GM23338 (cell line): Measurements from ENCODE around the gene ALDH16A1. TPM values are rescaled to one million over a fixed set of nuclear protein-coding genes. Genes with fewer than 3 reads are reported as not detected.

Experiments used
- ATAC-seq: fragments of 200-7000 bp; cut with Tn5 transposase; 3 replicates; pipeline ENCODE4 v1.9.1; 2020
- DNase-seq: peaks from one replicate; pipeline ENCODE4 v3.0.0-alpha.2; 2015; ENCODE audit warnings: low spot score
- H2AFZ ChIP-seq: fragments of 200-600 bp; sonication (generic); 2 replicates; pipeline ENCODE4 v1.8.0; 2016; ENCODE audit warnings: antibody characterized with exemption, mild to moderate bottlenecking, moderate library complexity
- H3F3A ChIP-seq: fragments of 200-600 bp; sonication (generic); replicated peaks from 2 replicates; pipeline ENCODE4 v1.8.0; 2017; ENCODE audit warnings: antibody characterized with exemption, mixed run types, low read depth
- H3K27ac ChIP-seq: fragments of 200-600 bp; sonication (generic); 2 replicates; pipeline ENCODE4 v1.6.1; 2016; ENCODE audit warnings: low read depth
- H3K27me3 ChIP-seq: fragments of 200-600 bp; sonication (generic); 2 replicates; pipeline ENCODE4 v1.8.0; 2016; ENCODE audit warnings: mild to moderate bottlenecking, mixed run types, moderate library complexity; ENCODE audit not compliant: insufficient read depth
- H3K36me3 ChIP-seq: fragments of 200-600 bp; sonication (generic); 2 replicates; pipeline ENCODE4 v1.8.0; 2016; ENCODE audit warnings: mild to moderate bottlenecking; ENCODE audit not compliant: insufficient read depth
- H3K4me1 ChIP-seq: fragments of 200-600 bp; sonication (generic); 2 replicates; pipeline ENCODE4 v1.8.0; 2016; ENCODE audit warnings: mild to moderate bottlenecking, moderate library complexity; ENCODE audit not compliant: insufficient read depth
- H3K4me2 ChIP-seq: fragments of 200-600 bp; sonication (generic); 2 replicates; pipeline ENCODE4 v1.7.1; 2017; ENCODE audit warnings: mixed run types
- H3K4me3 ChIP-seq: fragments of 200-600 bp; sonication (generic); 2 replicates; pipeline ENCODE4 v1.6.1; 2016; ENCODE audit warnings: mixed run types
- H3K79me2 ChIP-seq: fragments of 200-600 bp; sonication (generic); replicated peaks from 2 replicates; pipeline ENCODE4 v1.8.0; 2017; ENCODE audit warnings: mild to moderate bottlenecking; ENCODE audit not compliant: insufficient read depth
- H3K9me2 ChIP-seq: fragments of 200-600 bp; sonication (generic); 2 replicates; pipeline ENCODE4 v1.8.0; 2017; ENCODE audit not compliant: insufficient read depth
- H4K20me1 ChIP-seq: fragments of 200-600 bp; sonication (generic); replicated peaks from 2 replicates; pipeline ENCODE4 v1.8.0; 2017; ENCODE audit warnings: mild to moderate bottlenecking; ENCODE audit not compliant: insufficient read depth
- H3K27ac Mint-ChIP-seq: 2 replicates; pipeline ENCODE4 v1.8.0; 2020; ENCODE audit warnings: inconsistent platforms, mild to moderate bottlenecking, moderate library complexity, mixed read lengths
- H3K27me3 Mint-ChIP-seq: 3 replicates; pipeline ENCODE4 v1.8.0; 2022; ENCODE audit warnings: low read depth, mild to moderate bottlenecking, moderate library complexity, mixed read lengths, inconsistent platforms; ENCODE audit not compliant: insufficient read depth, poor library complexity
- H3K36me3 Mint-ChIP-seq: 3 replicates; pipeline ENCODE4 v1.8.0; 2021; ENCODE audit warnings: low read depth, mild to moderate bottlenecking, inconsistent platforms, moderate library complexity, mixed read lengths
- H3K4me1 Mint-ChIP-seq: 3 replicates; pipeline ENCODE4 v1.8.0; 2020; ENCODE audit warnings: mild to moderate bottlenecking, inconsistent platforms, mixed read lengths
- H3K4me3 Mint-ChIP-seq: 3 replicates; pipeline ENCODE4 v1.8.0; 2021; ENCODE audit warnings: moderate library complexity, mild to moderate bottlenecking, inconsistent platforms, mixed read lengths
- H3K9me3 Mint-ChIP-seq: 3 replicates; pipeline ENCODE4 v1.8.0; 2020; ENCODE audit warnings: moderate library complexity, mild to moderate bottlenecking, inconsistent platforms, mixed read lengths
- CREB1 ChIP-seq: fragments of 250-450 bp; sonication (Bioruptor Pico); IDR thresholded peaks from 2 replicates; pipeline ENCODE4 v1.5.0; 2020; ENCODE audit warnings: low read depth, mild to moderate bottlenecking, moderate library complexity
- ETS1 ChIP-seq: IDR thresholded peaks from 2 replicates; pipeline ENCODE4 v1.6.1; 2016; ENCODE audit warnings: antibody characterized with exemption
- EZH2 ChIP-seq: fragments of 200-600 bp; sonication (generic); IDR thresholded peaks from one replicate; pipeline ENCODE4 v1.8.0; 2017; ENCODE audit warnings: antibody characterized with exemption, mild to moderate bottlenecking, low read depth; ENCODE audit not compliant: unreplicated experiment
- EZH2phosphoT487 ChIP-seq: fragments of 200-600 bp; sonication (generic); IDR thresholded peaks from one replicate; pipeline ENCODE4 v1.8.1; 2018; ENCODE audit warnings: antibody characterized with exemption; ENCODE audit not compliant: unreplicated experiment
- JUNB ChIP-seq: IDR thresholded peaks from one replicate; pipeline ENCODE4 v1.6.1; 2016; ENCODE audit warnings: antibody characterized with exemption; ENCODE audit not compliant: unreplicated experiment
- POLR2AphosphoS5 ChIP-seq: IDR thresholded peaks from 2 replicates; pipeline ENCODE4 v1.6.1; 2016; ENCODE audit warnings: antibody characterized with exemption, low read depth
- STAT1 ChIP-seq: IDR thresholded peaks from one replicate; pipeline ENCODE4 v1.6.1; 2016; ENCODE audit warnings: antibody characterized with exemption; ENCODE audit not compliant: unreplicated experiment
- ZNF114 ChIP-seq: fragments of 250-450 bp; sonication (Bioruptor Pico); IDR thresholded peaks from 2 replicates; pipeline ENCODE4 v1.5.0; 2020; ENCODE audit warnings: mild to moderate bottlenecking, moderate library complexity
- ZNF331 ChIP-seq: fragments of 250-450 bp; sonication (Bioruptor Pico); IDR thresholded peaks from 2 replicates; pipeline ENCODE4 v1.5.0; 2020; ENCODE audit warnings: low read depth, mild to moderate bottlenecking, moderate library complexity
- ZNF462 ChIP-seq: fragments of 250-450 bp; sonication (Bioruptor Pico); IDR thresholded peaks from 2 replicates; pipeline ENCODE4 v1.5.0; 2020; ENCODE audit warnings: mild to moderate bottlenecking, moderate library complexity
- polyA plus RNA-seq: library from polyadenylated mRNA; unstranded; fragments of >200 nt; fragmentation: Nextera tagmentation; extraction: Ambion mirVana; gene quantifications from 2 replicates; pipeline ENCODE4 v1.2.1, GENCODE V29; 2016
- total RNA-seq: library from RNA; depleted of rRNA; stranded (reverse); fragments of >200 nt; shearing (Covaris generic); gene quantifications from 2 replicates; pipeline ENCODE4 v1.2.3, GENCODE V29; 2014
- TF ChIP-seq, protein P1 (sequence below): IDR thresholded peaks from one replicate; pipeline ENCODE4 v1.6.1; 2018; ENCODE audit warnings: antibody characterized with exemption; ENCODE audit not compliant: unreplicated experiment
- TF ChIP-seq, protein P2 (sequence below), 2 experiments: fragments of 200-600 bp in 1 of 2; sonication (generic) in 1 of 2; conservative IDR thresholded peaks; 2 replicates each; pipeline versions ENCODE4 v1.5.1 to v1.6.1; 2016 to 2017; ENCODE audit warnings: antibody characterized with exemption in 2 of 2, low read depth in 2 of 2, mild to moderate bottlenecking in 2 of 2, moderate library complexity in 1 of 2

ALDH16A1 gene
- total and polyA plus RNA-seq, 2 experiments from 2014 or later: 16.8 to 57.3 TPM

- H3K4me1 Mint-ChIP-seq: no peaks in the 10 kb centered on the region
- no peak overlapping the region for H3K4me3 ChIP-seq
- TF ChIP-seq, protein P1, sequence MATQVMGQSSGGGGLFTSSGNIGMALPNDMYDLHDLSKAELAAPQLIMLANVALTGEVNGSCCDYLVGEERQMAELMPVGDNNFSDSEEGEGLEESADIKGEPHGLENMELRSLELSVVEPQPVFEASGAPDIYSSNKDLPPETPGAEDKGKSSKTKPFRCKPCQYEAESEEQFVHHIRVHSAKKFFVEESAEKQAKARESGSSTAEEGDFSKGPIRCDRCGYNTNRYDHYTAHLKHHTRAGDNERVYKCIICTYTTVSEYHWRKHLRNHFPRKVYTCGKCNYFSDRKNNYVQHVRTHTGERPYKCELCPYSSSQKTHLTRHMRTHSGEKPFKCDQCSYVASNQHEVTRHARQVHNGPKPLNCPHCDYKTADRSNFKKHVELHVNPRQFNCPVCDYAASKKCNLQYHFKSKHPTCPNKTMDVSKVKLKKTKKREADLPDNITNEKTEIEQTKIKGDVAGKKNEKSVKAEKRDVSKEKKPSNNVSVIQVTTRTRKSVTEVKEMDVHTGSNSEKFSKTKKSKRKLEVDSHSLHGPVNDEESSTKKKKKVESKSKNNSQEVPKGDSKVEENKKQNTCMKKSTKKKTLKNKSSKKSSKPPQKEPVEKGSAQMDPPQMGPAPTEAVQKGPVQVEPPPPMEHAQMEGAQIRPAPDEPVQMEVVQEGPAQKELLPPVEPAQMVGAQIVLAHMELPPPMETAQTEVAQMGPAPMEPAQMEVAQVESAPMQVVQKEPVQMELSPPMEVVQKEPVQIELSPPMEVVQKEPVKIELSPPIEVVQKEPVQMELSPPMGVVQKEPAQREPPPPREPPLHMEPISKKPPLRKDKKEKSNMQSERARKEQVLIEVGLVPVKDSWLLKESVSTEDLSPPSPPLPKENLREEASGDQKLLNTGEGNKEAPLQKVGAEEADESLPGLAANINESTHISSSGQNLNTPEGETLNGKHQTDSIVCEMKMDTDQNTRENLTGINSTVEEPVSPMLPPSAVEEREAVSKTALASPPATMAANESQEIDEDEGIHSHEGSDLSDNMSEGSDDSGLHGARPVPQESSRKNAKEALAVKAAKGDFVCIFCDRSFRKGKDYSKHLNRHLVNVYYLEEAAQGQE: no peak
- TF ChIP-seq STAT1 (no peak), CREB1 (CRISPR knock-in tag) (no peak), ETS1 (no peak), EZH2phosphoT487 (no peak), EZH2 (no peak), JUNB (no peak), ZNF331 (CRISPR knock-in tag) (no peak), ZNF114 (no peak), ZNF462 (CRISPR knock-in tag) (no peak), POLR2AphosphoS5 (no peak)
- TF ChIP-seq, protein P2, sequence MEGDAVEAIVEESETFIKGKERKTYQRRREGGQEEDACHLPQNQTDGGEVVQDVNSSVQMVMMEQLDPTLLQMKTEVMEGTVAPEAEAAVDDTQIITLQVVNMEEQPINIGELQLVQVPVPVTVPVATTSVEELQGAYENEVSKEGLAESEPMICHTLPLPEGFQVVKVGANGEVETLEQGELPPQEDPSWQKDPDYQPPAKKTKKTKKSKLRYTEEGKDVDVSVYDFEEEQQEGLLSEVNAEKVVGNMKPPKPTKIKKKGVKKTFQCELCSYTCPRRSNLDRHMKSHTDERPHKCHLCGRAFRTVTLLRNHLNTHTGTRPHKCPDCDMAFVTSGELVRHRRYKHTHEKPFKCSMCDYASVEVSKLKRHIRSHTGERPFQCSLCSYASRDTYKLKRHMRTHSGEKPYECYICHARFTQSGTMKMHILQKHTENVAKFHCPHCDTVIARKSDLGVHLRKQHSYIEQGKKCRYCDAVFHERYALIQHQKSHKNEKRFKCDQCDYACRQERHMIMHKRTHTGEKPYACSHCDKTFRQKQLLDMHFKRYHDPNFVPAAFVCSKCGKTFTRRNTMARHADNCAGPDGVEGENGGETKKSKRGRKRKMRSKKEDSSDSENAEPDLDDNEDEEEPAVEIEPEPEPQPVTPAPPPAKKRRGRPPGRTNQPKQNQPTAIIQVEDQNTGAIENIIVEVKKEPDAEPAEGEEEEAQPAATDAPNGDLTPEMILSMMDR (conservative IDR thresholded peaks at IDR 0.05; ENCODE audit: low read depth in 2 of 2): no peak
- no peak overlapping the region for H3K4me2 ChIP-seq
- peaks cover 11% of the 10 kb centered on the region for H3K27me3 Mint-ChIP-seq
- no peaks in the 10 kb centered on the region for H3K36me3 ChIP-seq
- H3K27me3 ChIP-seq: no peaks in the 10 kb centered on the region
- H3K36me3 Mint-ChIP-seq: peaks cover 32% of the 10 kb centered on the region
- no peak overlapping the region for H2AFZ ChIP-seq
- no peak for ATAC-seq
- no peaks in the 10 kb centered on the region for H3K9me3 Mint-ChIP-seq
- no peaks in the 10 kb centered on the region for H3K79me2 ChIP-seq
- H3K9me2 ChIP-seq: no peaks in the 10 kb centered on the region
- no peak overlapping the region for H3K4me3 Mint-ChIP-seq
- H3F3A ChIP-seq: 0 out of 2 replicates have a peak, but pooled peaks cover 2% of the 10 kb centered on the region
- no peak for DNase-seq
- no peak overlapping the region for H3K27ac Mint-ChIP-seq
- H3K27ac ChIP-seq: no peak overlapping the region
- H3K4me1 ChIP-seq: no peaks in the 10 kb centered on the region; the same call in 1 of the 2 replicates
- no peaks in the 10 kb centered on the region; the same call in 1 of the 2 replicates for H4K20me1 ChIP-seq
Observed at GRCh38 chr19:49462492-49462891, 9.5 kb downstream of the ALDH16A1 start.
